Measurements from ENCODE around the gene CLPX. TPM values are rescaled to one million over a fixed set of nuclear protein-coding genes. Genes with fewer than 3 reads are reported as not detected.
A peak's percentile ranks its signal among the peaks of the same experiment; 100 is the strongest.

The CLPX gene
- 10 to 100 TPM; 60.5 to 62.7 TPM for total RNA-seq
- polyA plus RNA-seq (2013, experiment 1 of 2): 34.6 TPM
- 37.6 TPM for polyA plus RNA-seq (2013, experiment 2 of 2)
- long read RNA-seq, experiment 1, full-length matches to known transcripts: 9 of 18 reads
- long read RNA-seq, experiment 1, partial matches to known transcripts: 4 of 18 reads
- long read RNA-seq, experiment 1, other reads (novel, unspliced or antisense): 5 of 18 reads
- long read RNA-seq, experiment 2, full-length matches to known transcripts: 59 of 68 reads
- long read RNA-seq, experiment 2, partial matches to known transcripts: 5 of 68 reads
- long read RNA-seq, experiment 2, other reads (novel, unspliced or antisense): 4 of 68 reads
- long read RNA-seq, experiment 3, full-length matches to known transcripts: 94 of 153 reads
- long read RNA-seq, experiment 3, partial matches to known transcripts: 37 of 153 reads
- long read RNA-seq, experiment 3, other reads (novel, unspliced or antisense): 22 of 153 reads
- long read RNA-seq, experiment 4, full-length matches to known transcripts: 18 of 27 reads
- long read RNA-seq, experiment 4, partial matches to known transcripts: 4 of 27 reads
- long read RNA-seq, experiment 4, other reads (novel, unspliced or antisense): 5 of 27 reads

DNA sequence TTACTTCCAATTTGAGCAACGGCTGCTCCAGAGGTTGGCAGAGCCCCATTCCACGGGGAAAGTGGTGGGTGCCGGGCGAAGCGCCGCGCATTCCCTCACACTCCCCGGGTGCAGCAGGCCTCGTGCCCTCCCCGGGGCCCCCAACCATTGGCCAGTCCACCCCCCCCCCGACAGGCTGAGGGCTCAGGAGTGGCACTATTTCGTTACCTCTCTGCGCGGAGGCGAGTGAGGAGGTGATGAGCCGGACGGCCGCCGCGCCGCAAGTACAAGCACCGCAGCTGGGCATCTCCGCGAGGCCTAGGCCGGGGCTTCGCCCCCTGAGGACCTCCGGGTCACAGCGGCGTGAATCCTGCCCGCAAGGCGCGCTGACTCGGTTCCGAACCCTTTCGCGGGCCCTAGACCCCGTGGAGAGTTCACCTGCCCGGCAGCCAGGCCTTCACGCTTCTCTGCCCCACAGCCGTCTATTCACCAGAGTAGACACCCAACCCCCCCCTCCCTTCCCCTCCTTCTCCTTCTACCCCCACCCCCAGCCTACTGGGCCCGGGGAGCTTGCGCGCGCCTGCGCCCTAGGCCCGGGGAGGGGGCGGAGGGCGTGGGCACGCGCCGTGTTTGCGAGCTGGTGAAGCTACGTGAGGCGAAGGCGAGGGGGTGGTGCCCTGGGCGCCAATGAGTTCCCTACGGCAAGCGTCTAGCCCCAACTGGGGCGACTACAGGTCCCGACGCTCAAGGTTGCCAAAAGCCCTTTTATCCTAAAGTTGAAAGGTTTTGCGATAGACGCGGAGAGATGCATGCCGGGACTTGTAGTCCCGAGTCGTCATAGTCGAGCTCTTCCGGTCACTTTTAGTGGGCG is at the start of gene CLPX:
CLPX (minus strand) TSS at position 475 of the 850 bp plus-strand sequence; CDS start at position 286, 189 bp downstream.
- Mint-ChIP-seq H3K4me1 (peaks cover 5% of the 10 kb centered on the region), H3K36me3 (ENCODE audit: low read depth) (peaks cover 4% of the 10 kb centered on the region), H3K27ac (peak within 1 kb of the TSS; percentile 95), H3K9me3 (no peaks in the 10 kb centered on the region), H3K4me3 (peak within 1 kb of the TSS; percentile 86), H3K27me3 (ENCODE audit: insufficient read depth) (no peaks in the 10 kb centered on the region)
- TF ChIP-seq, protein P1, sequence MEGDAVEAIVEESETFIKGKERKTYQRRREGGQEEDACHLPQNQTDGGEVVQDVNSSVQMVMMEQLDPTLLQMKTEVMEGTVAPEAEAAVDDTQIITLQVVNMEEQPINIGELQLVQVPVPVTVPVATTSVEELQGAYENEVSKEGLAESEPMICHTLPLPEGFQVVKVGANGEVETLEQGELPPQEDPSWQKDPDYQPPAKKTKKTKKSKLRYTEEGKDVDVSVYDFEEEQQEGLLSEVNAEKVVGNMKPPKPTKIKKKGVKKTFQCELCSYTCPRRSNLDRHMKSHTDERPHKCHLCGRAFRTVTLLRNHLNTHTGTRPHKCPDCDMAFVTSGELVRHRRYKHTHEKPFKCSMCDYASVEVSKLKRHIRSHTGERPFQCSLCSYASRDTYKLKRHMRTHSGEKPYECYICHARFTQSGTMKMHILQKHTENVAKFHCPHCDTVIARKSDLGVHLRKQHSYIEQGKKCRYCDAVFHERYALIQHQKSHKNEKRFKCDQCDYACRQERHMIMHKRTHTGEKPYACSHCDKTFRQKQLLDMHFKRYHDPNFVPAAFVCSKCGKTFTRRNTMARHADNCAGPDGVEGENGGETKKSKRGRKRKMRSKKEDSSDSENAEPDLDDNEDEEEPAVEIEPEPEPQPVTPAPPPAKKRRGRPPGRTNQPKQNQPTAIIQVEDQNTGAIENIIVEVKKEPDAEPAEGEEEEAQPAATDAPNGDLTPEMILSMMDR (conservative IDR thresholded peaks at IDR 0.05): no peak
- no peaks in the 10 kb centered on the region for H3K9me3 ChIP-seq (ENCODE audit: control insufficient read depth, low read length)
- peak within 1 kb of the TSS; percentile 66 for H3K27ac ChIP-seq (ENCODE audit: low read depth, low read length)
- peak within 1 kb of the TSS; percentile 86 for H3K9ac ChIP-seq (ENCODE audit: extremely low read depth, low read length, poor library complexity, severe bottlenecking)
- 0% methylated on average over 19 to 70 of the region's 70 CpGs for WGBS, 2 experiments (ENCODE audit: insufficient coverage in 1 of 2, insufficient read length in 1 of 2)
- peak within 1 kb of the TSS; percentile 91 for H3K4me3 ChIP-seq (ENCODE audit: low read length)
- H3K27me3 ChIP-seq (ENCODE audit: control insufficient read depth, insufficient read depth, low read length, poor library complexity, severe bottlenecking): no peaks in the 10 kb centered on the region
- peak; percentile 95 for DNase-seq
- no peaks in the 10 kb centered on the region for H3K4me1 ChIP-seq (ENCODE audit: control insufficient read depth, insufficient read depth, low read length)
- H3K36me3 ChIP-seq (ENCODE audit: control insufficient read depth, insufficient read depth, low read length): peaks cover 13% of the 10 kb centered on the region

DNA sequence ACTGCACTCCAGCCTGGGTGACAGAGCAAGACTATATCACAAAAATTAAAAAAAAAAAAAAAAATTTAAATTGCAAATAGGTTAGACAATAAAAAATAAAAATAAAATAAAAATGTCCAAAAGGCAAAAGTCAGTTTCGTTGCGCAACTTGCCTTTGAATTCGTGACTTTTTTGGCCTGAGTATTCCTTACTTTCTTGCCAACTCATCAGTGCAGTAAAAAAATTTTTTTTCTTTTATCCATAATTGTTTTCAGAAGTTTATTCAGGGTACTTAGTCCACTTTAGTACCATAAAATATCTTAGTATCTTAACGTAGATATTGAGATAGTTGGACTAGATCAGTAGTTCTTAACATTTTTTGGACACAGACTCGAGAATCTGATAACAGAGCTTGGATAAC is 48.6 kb upstream of the CLPX start:
- TF ChIP-seq, protein P1 (conservative IDR thresholded peaks at IDR 0.05): no peak
- no peaks in the 10 kb centered on the region for H3K36me3 Mint-ChIP-seq (ENCODE audit: low read depth)
- H3K27me3 Mint-ChIP-seq (ENCODE audit: insufficient read depth): no peaks in the 10 kb centered on the region
- H3K9me3 Mint-ChIP-seq: no peaks in the 10 kb centered on the region
- Histone ChIP-seq H3K27me3 (ENCODE audit: control insufficient read depth, insufficient read depth, low read length, poor library complexity, severe bottlenecking) (no peaks in the 10 kb centered on the region), H3K9ac (ENCODE audit: extremely low read depth, low read length, poor library complexity, severe bottlenecking) (no peak overlapping the region), H3K9me3 (ENCODE audit: control insufficient read depth, low read length) (no peaks in the 10 kb centered on the region), H3K27ac (ENCODE audit: low read depth, low read length) (no peak overlapping the region), H3K36me3 (ENCODE audit: control insufficient read depth, insufficient read depth, low read length) (no peaks in the 10 kb centered on the region), H3K4me1 (ENCODE audit: control insufficient read depth, insufficient read depth, low read length) (no peaks in the 10 kb centered on the region), H3K4me3 (ENCODE audit: low read length) (no peak overlapping the region)
- no peak overlapping the region for H3K4me3 Mint-ChIP-seq
- H3K4me1 Mint-ChIP-seq: no peaks in the 10 kb centered on the region
- WGBS, 2 experiments (ENCODE audit: insufficient coverage in 1 of 2, insufficient read length in 1 of 2): 93 to 100% methylated on average over 1 to 5 of the region's 5 CpGs
- DNase-seq: no peak
- no peak overlapping the region for H3K27ac Mint-ChIP-seq

GRCh38 chr15:65232520-65232919 is 47.4 kb upstream of the CLPX start:
- Mint-ChIP-seq H3K4me1 (peaks cover 5% of the 10 kb centered on the region), H3K27ac (no peak overlapping the region), H3K4me3 (no peak overlapping the region), H3K9me3 (no peaks in the 10 kb centered on the region), H3K27me3 (ENCODE audit: insufficient read depth) (no peaks in the 10 kb centered on the region), H3K36me3 (ENCODE audit: low read depth) (no peaks in the 10 kb centered on the region)
- Histone ChIP-seq H3K9me3 (ENCODE audit: control insufficient read depth, low read length) (no peaks in the 10 kb centered on the region), H3K9ac (ENCODE audit: extremely low read depth, low read length, poor library complexity, severe bottlenecking) (no peak overlapping the region), H3K4me3 (ENCODE audit: low read length) (no peak overlapping the region), H3K27ac (ENCODE audit: low read depth, low read length) (no peak overlapping the region), H3K36me3 (ENCODE audit: control insufficient read depth, insufficient read depth, low read length) (no peaks in the 10 kb centered on the region), H3K27me3 (ENCODE audit: control insufficient read depth, insufficient read depth, low read length, poor library complexity, severe bottlenecking) (no peaks in the 10 kb centered on the region), H3K4me1 (ENCODE audit: control insufficient read depth, insufficient read depth, low read length) (no peaks in the 10 kb centered on the region)
- 100% methylated on average over 3 of the region's 3 CpGs; no CpG with 5 or more reads in 1 of the 2 experiments for WGBS, 2 experiments (ENCODE audit: insufficient coverage in 1 of 2, insufficient read length in 1 of 2)
- no peak for DNase-seq
- TF ChIP-seq, protein P1 (conservative IDR thresholded peaks at IDR 0.05): no peak
